ENCODE data around the gene EHD4. TPM values are rescaled to one million over a fixed set of nuclear protein-coding genes. Genes with fewer than 3 reads are reported as not detected.

EHD4 gene
- total RNA-seq, 2 donors from 2014 or later, result 18.4 to 22.6 TPM

GRCh38 chr15:41913256-41913655, 59.1 kb downstream of the EHD4 start:
- Histone ChIP-seq H3K4me3 (no peak overlapping the region), H3K27ac (no peak overlapping the region), H3K4me1 (replicated peaks) (no peaks in the 10 kb centered on the region), H3K27me3 (replicated peaks; ENCODE audit: insufficient read depth) (no peaks in the 10 kb centered on the region), H3K36me3 (no peaks in the 10 kb centered on the region), H3K9me3 (no peaks in the 10 kb centered on the region)
- no peak for DNase-seq (ENCODE audit: low spot score)
- WGBS, result 93% methylated on average over 3 of the region's 3 CpGs
- intact Hi-C loops (cut with DNase I), result no loop called here
- TF ChIP-seq POLR2AphosphoS5 (IDR thresholded peaks at IDR 0.05) (no peak), POLR2A (IDR thresholded peaks at IDR 0.05) (no peak), CTCF (IDR thresholded peaks at IDR 0.05) (no peak)

- H3K4me3 ChIP-seq, result no peak overlapping the region
- no peaks in the 10 kb centered on the region for H3K36me3 ChIP-seq
- TF ChIP-seq CTCF (IDR thresholded peaks at IDR 0.05), result no peak
- no peak for TF ChIP-seq POLR2AphosphoS5 (IDR thresholded peaks at IDR 0.05)
- TF ChIP-seq POLR2A (IDR thresholded peaks at IDR 0.05), result no peak
- WGBS, result 91% methylated on average over 14 of the region's 14 CpGs
- no peaks in the 10 kb centered on the region for H3K27me3 ChIP-seq (replicated peaks; ENCODE audit: insufficient read depth)
- intact Hi-C loops (cut with DNase I), result no loop called here
- no peak overlapping the region for H3K27ac ChIP-seq
- H3K9me3 ChIP-seq, result no peaks in the 10 kb centered on the region
- no peaks in the 10 kb centered on the region for H3K4me1 ChIP-seq (replicated peaks)
- DNase-seq (ENCODE audit: low spot score), result no peak
These were observed 60.5 kb downstream of the EHD4 start for GRCh38 chr15:41911691-41912345.

GRCh38 chr15:41908736-41909461, 63.5 kb downstream of the EHD4 start:
- Histone ChIP-seq H3K27me3 (replicated peaks; ENCODE audit: insufficient read depth) (no peaks in the 10 kb centered on the region), H3K27ac (no peak overlapping the region), H3K4me1 (replicated peaks) (no peaks in the 10 kb centered on the region), H3K4me3 (no peak overlapping the region), H3K36me3 (no peaks in the 10 kb centered on the region), H3K9me3 (no peaks in the 10 kb centered on the region)
- DNase-seq (ENCODE audit: low spot score), result peak; percentile 26
- 74% methylated on average over 13 of the region's 17 CpGs for WGBS
- TF ChIP-seq CTCF (IDR thresholded peaks at IDR 0.05), result no peak
- no peak for TF ChIP-seq POLR2AphosphoS5 (IDR thresholded peaks at IDR 0.05)
- no peak for TF ChIP-seq POLR2A (IDR thresholded peaks at IDR 0.05)
- intact Hi-C loops (cut with DNase I), result loop anchor here (10.0 kb wide), 1 partner anchor 134 kb away; the partner anchor contains the start of gene MAPKBP1

GRCh38 chr15:41907141-41907540, 65.2 kb downstream of the EHD4 start:
- intact Hi-C loops (cut with DNase I), result loop anchor here (10.0 kb wide), 1 partner anchor 132 kb away; the partner anchor contains the start of gene MAPKBP1
- Histone ChIP-seq H3K27me3 (replicated peaks; ENCODE audit: insufficient read depth) (no peaks in the 10 kb centered on the region), H3K36me3 (no peaks in the 10 kb centered on the region), H3K27ac (no peak overlapping the region), H3K9me3 (no peaks in the 10 kb centered on the region), H3K4me1 (replicated peaks) (no peaks in the 10 kb centered on the region), H3K4me3 (no peak overlapping the region)
- no peak for DNase-seq (ENCODE audit: low spot score)
- no peak for TF ChIP-seq POLR2AphosphoS5 (IDR thresholded peaks at IDR 0.05)
- TF ChIP-seq CTCF (IDR thresholded peaks at IDR 0.05), result no peak
- TF ChIP-seq POLR2A (IDR thresholded peaks at IDR 0.05), result no peak
- 55% methylated on average over 3 of the region's 3 CpGs for WGBS
